Breast epithelium (tissue), 3 donors: ENCODE measurements around the gene PIP5K1A.

Experiments used
- CTCF ChIP-seq, 3 donors: fragments of 450-650 bp; IDR thresholded peaks; one replicate each; pipeline ENCODE4 v1.5.1; 2016 to 2017; ENCODE audit warnings: antibody characterized with exemption in 3 of 3, mild to moderate bottlenecking in 3 of 3, moderate library complexity in 3 of 3
- POLR2AphosphoS5 ChIP-seq, 3 donors: sonication (generic); formaldehyde crosslinking; IDR thresholded peaks; one replicate each; pipeline ENCODE4 v1.6.1; 2017; ENCODE audit warnings: antibody characterized with exemption in 3 of 3

DNA sequence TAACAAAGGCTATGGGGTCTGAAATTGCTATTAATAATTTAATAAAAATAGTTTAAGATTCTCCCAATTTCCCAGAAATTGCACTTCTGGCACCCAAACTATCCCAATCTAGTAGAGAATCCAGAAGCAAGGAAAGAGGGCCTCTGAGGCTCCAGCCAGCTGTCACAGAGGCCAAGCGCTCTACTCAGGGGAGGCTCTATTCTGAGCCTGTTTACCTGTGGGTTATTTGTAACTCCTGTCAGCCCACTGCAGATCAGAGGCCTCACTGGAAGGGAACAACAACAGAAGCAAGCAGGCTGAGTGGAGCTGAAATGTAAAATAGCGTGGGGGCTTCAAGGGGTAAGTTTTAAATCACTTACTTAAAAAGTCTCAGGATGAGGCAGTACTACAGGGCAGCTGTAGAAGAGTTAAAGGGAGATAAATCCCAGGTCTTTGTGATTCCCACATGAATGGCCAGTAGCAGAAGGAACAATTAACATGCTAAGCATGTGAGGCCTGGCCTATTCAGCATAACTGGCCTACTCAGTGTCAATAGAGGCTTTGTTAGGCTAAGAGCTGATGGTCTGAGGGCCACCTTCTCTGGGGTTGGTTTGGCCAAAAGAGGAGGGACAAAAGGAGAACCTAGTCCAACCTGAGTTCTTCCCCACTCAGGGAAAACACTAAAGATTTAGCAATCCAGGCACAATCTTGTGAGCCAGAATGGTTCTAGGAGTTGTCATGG is 96.5 kb downstream of the PIP5K1A start:
- TF ChIP-seq CTCF (IDR thresholded peaks at IDR 0.05) (no peak), POLR2AphosphoS5 (IDR thresholded peaks at IDR 0.05) (no peak)
